ENCODE data around the gene FAM13C. TPM values are rescaled to one million over a fixed set of nuclear protein-coding genes. Genes with fewer than 3 reads are reported as not detected.

FAM13C gene
- total and polyA plus RNA-seq, 2 of the 4 experiments (the other 2 are of a cell fraction): 1.6 to 2.9 TPM

GRCh38 chr10:59375990-59376389 lies 13.6 kb upstream of the FAM13C start:
- H2BK20ac ChIP-seq (ENCODE audit: low read depth, low read length): no peak overlapping the region
- H2BK5ac ChIP-seq (ENCODE audit: low read depth, low read length, poor library complexity, severe bottlenecking): no peak overlapping the region
- H3K4ac ChIP-seq (ENCODE audit: low read depth, low read length): no peak overlapping the region
- H2AK5ac ChIP-seq (ENCODE audit: low read depth, low read length): no peak overlapping the region
- no peak overlapping the region for H3K4me3 ChIP-seq (ENCODE audit: insufficient read depth, low read depth, low read length)
- H3K36me3 ChIP-seq (ENCODE audit: control insufficient read depth, insufficient read depth, low read length): no peaks in the 10 kb centered on the region
- ATAC-seq (ENCODE audit: low read depth) (no peak), DNase-seq (no peak)
- no peak overlapping the region for H2AK9ac ChIP-seq (replicated peaks; ENCODE audit: low read depth, low read length, poor library complexity)
- H3K79me1 ChIP-seq (ENCODE audit: low read depth in 1 of 2, low read length in 2 of 2): no peaks in the 10 kb centered on the region
- no peak overlapping the region for H2AFZ ChIP-seq (replicated peaks; ENCODE audit: low read length, poor library complexity)
- no peak for TF ChIP-seq SMC3 (IDR thresholded peaks at IDR 0.05; ENCODE audit: low read depth, low read length)
- TF ChIP-seq RCOR1 (IDR thresholded peaks at IDR 0.05; ENCODE audit: insufficient replicate concordance, low read length): no peak
- no peak overlapping the region for H3K9ac ChIP-seq (ENCODE audit: low read depth, low read length)
- H2BK120ac ChIP-seq (ENCODE audit: low read depth, low read length): no peak overlapping the region
- dilution Hi-C loops (cut with HindIII; ENCODE audit: low sequenced_read_pairs, unreplicated experiment) (no loop called here), intact Hi-C loops (cut with micrococcal nuclease) (no loop called here), in situ Hi-C loops (cut with MboI; ENCODE audit: low sequenced_read_pairs) (no loop called here)
- no TSS peak for BruUV-seq (replicated peaks)
- no peak overlapping the region for H3K27ac ChIP-seq (ENCODE audit: insufficient read depth, low read length)
- H3K23ac ChIP-seq (ENCODE audit: low read depth, low read length): no peak overlapping the region
- H4K91ac ChIP-seq (ENCODE audit: insufficient read depth, low read depth, low read length): no peak overlapping the region
- no peaks in the 10 kb centered on the region for H3K9me1 ChIP-seq (ENCODE audit: insufficient read depth, low read length)
- peaks cover 4% of the 10 kb centered on the region for H3K4me1 ChIP-seq (ENCODE audit: control insufficient read depth, insufficient read depth, low read length)
- no peak overlapping the region for H3K56ac ChIP-seq (ENCODE audit: extremely low read depth, insufficient read depth, low read length)
- H3K27me3 ChIP-seq (ENCODE audit: control insufficient read depth, insufficient read depth, low read length): no peaks in the 10 kb centered on the region
- no peak overlapping the region for H3K4me2 ChIP-seq (ENCODE audit: low read depth, low read length)
- H4K20me1 ChIP-seq (ENCODE audit: insufficient read depth, low read length): no peaks in the 10 kb centered on the region
- no peak overlapping the region for H4K5ac ChIP-seq (ENCODE audit: low read depth, low read length)
- ChIA-PET POLR2A (ENCODE audit: unreplicated experiment) (interaction anchor here (0.6 kb wide), 1 partner anchor 12 kb away, joined by 3 read pairs; no protein-coding TSS in a partner anchor), CTCF (interaction anchor here (0.6 to 0.7 kb wide), 3 partner anchors 19 to 945 kb away, joined by 6 to 7 read pairs (median 6); no protein-coding TSS in a partner anchor)
- H3K18ac ChIP-seq (ENCODE audit: low read depth, low read length): no peak overlapping the region
- H4K8ac ChIP-seq (ENCODE audit: low read depth in 2 of 2, low read length in 2 of 2): no peak overlapping the region
- no CpG with 5 or more reads among the region's 3 CpGs for WGBS, 2 experiments (ENCODE audit: extremely low coverage in 2 of 2, insufficient read length in 1 of 2)
- peaks cover 3% of the 10 kb centered on the region for H3K9me3 ChIP-seq (ENCODE audit: control insufficient read depth, insufficient read depth, low read length)
- H3K14ac ChIP-seq (replicated peaks; ENCODE audit: low read depth, low read length): no peak overlapping the region
- no peak overlapping the region for H2BK15ac ChIP-seq (ENCODE audit: low read depth, low read length)
